HG02763 (cell line): ENCODE results near the gene MMADHC.

ENCODE experiments used
- ATAC-seq: cut with Tn5 transposase; IDR thresholded peaks from one replicate; pipeline ENCODE4 v1.9.1; 2021; ENCODE audit warnings: mild to moderate bottlenecking, moderate library complexity; ENCODE audit not compliant: unreplicated experiment

The MMADHC gene

DNA sequence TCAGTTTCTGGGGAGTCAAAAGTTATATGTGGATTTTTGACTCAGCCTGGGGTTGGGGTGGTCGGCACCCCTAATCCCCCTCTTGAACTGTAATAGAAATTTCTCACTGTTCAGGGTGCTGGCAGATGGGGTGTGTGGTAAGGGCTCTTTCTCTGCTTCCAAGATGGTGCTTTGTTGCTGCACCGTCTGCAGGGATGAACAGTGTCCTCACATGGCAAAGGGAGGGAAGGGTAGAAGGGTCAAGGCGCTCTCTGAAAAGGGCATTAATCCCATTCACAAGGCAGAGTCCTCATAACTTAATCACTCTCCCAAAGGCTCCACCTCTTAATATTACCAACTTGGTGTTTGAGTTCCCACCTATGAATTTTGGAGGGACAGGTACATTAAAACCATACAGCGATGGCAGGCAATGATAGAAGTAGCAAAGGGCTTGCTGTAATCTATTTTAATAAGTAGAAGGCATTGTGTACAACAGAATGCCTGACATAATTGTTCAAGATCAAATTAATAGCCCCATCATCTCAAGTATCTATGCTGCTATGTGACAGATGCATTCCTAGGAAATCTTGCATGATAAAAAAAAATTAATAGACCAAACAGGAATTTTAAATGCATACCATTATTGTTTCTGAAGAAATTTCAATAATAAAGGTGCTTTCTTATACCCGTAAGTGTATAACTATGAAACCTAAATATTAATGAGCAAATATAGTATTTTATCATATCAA is 28.1 kb downstream of the MMADHC start:
- ATAC-seq, result no peak

DNA sequence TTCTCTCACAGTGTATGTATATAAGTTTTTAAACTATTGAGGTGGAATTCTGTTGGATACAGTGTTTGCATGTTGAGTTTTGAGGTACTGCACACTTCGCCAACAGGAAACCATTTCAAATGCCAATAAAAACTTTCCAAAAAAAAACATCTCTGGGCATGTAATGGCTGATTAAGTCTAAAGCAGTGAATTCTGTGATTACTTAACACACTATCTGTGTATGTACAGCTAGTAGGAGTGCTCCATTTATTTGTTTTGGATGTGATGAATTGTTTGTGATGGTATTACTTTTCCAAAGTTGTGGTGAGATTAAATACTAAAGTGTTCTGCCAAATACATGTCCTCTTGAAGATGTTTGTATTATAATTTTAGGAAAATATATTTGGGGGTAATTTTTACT is 31.1 kb downstream of the MMADHC start:
- no peak for ATAC-seq

DNA sequence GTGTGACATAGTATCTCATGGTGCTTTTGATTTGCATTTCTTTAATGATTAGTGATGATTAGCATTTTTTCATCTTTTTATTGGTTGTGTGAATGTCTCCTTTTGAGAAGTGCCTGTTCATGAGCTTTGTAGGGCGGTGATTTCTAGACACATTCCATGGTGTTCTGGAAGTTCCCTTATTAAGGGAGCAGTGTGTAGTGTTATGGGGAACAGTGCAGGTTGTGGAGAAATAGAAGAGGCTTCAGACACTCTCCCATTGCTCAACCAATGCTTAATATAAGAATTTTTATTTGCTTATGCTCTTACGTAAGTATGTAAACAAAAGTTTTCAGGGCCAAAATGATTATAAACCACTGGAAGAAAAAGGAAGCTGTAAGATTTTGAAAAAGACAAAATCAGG is 34.7 kb downstream of the MMADHC start:
- ATAC-seq, result no peak

DNA sequence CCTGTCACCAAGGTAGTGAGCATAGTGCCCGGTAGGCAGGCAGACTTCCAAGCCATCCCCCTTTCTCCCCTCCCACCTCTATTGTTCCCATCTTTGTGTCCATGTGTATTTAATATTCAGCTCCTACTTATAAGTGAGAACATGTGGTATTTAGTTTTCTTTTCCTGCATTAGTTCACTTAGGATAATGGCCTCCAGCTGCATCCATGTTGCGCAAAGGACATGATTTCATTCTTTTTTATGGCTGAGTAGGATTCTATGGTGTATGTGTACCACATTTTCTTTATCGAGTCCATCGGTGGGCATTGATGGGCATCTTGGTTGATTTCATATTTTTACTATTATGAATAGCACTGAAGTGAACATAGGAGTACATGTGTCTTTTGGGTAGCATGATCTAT is 35.3 kb downstream of the MMADHC start:
- no peak for ATAC-seq

DNA sequence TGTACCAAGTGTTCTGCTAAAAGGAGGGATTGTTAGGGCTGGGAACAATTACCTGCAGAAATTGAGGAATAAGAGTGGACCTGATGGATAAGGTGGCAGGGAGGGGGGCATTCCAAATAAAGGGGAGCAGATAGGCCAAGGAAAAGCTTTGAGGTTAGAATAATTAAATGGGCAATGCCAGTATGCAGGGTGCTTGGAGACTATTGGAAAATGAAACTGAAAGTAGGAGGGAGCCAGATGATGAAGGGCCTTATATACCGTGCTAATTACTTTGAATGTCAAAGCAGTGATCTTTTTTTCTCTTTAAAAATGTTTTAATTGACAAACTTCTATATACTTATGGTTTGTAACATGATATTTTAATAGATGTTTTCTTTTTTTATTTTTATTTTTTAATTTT is 42.9 kb downstream of the MMADHC start:
- ATAC-seq, result no peak

DNA sequence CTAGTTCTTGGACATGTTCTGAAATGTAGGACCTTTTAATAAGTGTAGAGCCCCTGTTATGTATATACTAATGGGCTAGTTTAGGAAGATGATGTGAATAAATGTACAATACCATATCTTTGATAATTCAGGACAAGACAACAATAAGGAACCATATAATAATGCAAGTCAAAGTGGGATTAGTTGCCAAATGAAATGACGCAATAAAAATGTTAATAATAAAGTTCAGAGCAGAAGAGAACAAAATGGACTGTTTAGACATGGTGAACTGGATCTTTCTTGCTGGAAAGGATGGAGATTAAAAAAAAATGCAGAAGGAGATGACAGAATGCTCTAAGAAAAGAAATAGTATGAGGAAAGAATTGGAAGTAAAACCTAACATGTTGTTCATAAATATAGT is 43.7 kb downstream of the MMADHC start:
- no peak for ATAC-seq

DNA sequence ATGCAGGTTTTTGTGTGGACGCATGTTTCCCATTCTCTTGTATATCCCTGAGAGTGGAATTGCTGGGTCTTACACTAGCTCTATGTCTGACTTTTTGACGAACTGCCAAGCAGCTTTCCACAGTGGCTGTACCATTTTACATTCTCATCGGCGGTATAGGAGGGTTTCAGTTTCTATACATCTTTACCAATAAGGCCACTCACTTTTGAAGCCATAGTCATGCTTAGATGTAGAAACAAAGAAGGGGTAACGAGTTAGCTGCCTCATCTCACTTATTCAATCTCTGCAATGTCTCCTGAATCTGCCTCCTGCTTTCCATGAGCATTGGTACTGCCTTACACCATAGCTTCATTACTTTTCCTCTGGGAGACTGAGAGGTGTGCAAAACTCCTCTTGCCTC is 47.4 kb downstream of the MMADHC start:
- no peak for ATAC-seq

DNA sequence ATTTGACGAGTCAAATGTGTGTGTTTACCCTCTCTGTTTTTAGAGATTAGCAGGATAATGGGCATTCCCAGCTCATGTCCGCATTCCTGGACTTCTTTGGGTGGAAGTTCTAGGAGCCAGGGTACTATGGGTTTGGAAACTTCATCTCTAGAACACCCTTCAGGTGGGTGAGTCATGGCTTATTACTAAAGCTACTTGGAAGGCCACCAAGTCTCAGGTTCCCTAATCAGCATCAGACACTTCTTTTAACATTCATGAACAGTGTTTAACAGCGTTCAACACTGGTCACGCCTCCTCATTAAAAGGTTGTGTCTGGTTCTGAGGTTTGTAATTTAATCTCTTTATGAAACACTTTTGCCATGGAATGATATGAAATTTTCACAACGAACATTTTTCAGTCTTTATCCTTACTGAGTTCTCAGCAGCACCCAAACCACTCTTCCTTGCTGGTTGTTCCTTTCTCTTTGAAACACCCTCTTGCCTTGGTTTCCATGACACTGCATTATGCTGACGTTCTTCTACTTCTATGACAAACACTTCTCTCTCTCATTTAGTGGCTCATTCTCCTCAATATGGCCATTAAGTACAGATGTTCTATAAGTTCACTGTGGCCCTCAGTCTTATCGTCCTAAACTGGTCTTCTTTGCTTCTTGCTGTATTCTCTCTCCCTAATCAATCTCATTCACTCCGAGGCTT is 49.3 kb downstream of the MMADHC start:
- no peak for ATAC-seq

DNA sequence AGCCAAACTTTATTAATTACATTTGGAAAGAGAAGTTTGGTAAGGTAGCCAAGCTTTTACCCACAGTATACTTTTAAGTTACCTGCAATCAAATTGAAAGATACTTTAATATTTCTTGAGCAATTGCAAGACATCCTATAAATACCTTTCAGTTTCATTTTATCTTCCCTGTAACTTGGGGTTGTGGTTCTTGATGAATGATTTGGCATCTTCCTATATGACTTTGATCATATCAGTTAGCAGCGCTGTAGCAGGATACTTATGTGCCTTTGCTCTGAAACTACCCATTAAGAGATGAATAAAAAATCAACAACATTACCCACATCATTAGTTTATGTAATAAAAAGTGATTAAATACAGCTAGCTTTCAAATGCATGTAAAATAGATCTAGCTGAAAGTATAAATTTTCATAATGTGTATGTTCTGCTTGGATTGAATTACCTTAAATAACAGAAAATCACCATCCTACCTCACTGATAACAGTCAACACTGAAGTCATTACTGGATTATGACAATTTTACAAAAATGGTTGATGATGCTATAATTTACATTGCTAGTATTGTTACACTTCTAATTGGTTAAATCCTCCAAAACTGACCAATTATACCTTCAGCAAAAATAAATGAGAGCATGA is 50.4 kb downstream of the MMADHC start:
- no peak for ATAC-seq

DNA sequence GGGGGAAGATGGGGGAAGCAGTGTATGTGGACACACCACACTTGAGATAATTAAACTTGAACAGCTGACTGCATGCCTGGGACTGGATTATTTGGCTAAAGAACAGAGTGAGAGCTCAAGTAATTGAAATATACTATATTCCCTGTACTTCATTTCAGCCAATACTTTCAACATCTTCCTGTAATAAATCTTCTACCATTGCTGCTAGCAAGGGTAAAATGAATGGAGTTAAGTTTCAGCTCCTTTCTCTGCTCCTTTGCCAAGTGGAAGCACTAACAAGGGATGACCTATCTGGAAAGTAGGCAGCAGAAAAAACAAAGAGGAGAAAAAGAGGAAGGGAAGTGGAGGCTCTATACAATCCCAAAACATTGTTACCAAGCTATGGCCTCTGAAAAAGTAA is 50.9 kb downstream of the MMADHC start:
- ATAC-seq, result no peak

DNA sequence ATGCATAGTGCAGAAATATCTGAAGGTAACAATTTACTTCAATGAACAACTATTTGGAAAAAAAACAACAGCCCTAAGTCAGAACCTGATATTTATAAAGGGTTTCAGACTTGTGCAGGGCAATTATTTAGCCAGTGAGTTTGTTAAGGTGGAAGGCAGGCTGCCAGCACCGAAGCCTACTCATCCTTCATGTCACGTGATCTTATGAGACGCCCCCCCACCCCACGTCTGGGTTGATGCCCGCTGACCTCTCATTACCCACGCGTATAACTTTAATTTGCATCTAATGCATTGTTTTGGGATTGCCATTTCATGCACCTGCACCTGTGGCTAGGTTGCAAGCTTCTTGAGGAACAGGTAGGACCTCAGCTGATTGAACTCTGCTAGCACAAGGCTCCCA is 52.9 kb downstream of the MMADHC start:
- ATAC-seq, result no peak

DNA sequence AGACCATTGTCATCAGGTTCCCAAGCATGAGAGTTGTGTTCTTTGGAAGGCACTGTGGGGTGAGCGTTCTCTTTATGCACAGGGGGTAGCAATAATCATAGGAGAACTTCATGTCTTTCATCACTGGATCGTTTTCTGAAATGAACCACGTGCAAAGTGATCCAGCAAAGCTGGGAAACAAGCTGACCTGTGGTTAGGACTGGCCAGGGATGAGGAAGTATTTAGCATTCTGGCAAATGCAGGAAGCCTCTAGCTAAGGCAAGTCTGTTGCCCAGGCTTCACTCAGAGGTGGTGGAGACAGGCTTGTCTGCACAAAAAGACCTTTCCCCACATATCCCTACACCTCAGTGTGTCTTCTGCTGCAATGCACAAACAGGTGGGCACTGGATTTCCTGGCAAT is 58.6 kb downstream of the MMADHC start:
- no peak for ATAC-seq

DNA sequence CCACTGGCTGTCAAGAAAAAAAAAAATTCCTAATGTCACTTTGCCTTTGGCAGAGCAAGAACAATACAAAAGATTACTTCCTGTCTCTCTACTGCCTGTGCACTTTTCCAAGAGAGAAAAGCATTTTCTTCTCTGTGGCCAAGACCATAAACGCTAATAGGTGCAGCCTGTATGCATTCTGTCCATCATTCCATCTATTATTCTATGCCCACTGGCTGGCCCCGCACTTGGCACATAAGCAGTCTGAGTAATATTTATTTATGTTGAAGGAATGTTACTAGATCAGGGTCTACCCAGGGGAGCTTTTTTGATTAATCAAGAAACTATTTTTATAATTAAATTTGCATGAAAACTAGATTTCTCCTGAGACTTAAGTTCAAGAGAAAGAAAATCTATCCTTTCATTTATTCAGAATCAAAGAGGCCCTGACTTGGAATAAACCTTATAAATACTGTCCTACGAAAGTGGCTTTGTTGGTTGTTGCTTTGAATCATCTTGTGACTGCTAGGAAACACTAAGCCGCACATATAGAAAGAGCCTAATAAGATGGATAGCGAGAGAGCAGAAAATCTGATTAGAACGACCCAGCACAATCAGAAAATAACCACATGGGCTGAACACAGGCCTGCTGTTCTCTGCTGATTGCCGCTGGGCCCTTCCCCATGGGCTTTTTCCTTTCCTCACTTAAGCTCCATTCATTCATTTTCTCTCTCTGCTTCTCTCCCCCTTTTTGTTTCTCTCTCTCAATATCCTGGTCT is 59.4 kb downstream of the MMADHC start:
- ATAC-seq, result no peak

DNA sequence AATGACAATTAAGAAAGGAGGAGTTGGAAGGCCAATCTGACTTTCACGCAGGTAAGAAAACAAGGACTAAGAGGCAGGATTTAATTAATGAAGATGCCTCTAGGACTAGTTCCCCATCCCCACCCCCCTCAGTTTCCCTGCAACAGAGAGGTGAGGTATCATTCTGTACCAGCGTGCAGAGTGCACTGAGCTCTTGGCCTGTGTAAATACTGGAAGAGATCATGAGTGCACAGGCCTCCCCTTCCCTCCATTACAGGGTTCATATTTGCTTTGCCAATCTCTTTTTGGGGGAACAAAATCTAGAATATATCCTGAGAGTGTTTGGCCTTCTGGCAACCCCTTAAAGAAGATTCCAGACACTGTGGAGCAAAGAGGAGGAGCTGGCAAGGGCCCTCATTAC is 60.9 kb downstream of the MMADHC start:
- ATAC-seq, result no peak

DNA sequence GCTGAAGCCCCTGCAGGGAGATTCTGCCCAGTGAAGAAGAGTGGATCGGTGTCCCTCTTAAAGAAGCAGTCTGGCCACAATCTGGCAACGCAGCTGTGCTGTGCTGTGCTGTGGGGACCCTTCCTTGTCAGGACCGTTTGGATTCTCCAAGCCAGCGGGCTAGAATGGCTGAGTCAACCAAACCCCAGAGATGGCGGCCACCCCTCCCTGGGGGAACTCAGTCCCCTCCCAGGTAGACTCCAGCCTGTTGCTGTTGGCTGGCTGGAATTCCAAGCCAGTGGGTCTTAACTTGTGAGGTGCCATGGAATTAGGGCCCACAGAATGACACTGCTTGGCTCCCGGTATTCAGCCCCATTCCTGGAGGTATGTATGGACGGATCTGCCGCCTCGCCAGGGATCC is 62.3 kb downstream of the MMADHC start:
- ATAC-seq, result no peak
